NCI-H2107 treated with DMSO at 0.1 percent for 48 hours (cell line): ENCODE measurements around the gene ZNRF1.

ENCODE experiments used
- DNase-seq: peaks from one replicate; lab custom pipeline; 2025; ENCODE audit not compliant: unreplicated experiment; lab: John Stamatoyannopoulos, UW

Gene ZNRF1

GRCh38 chr16:75058806-75059205 lies 60.0 kb downstream of the ZNRF1 start:
- DNase-seq = no peak

- no peak for DNase-seq
These were observed 60.6 kb downstream of the ZNRF1 start for GRCh38 chr16:75059411-75059810.

- no peak for DNase-seq
These were observed 61.9 kb downstream of the ZNRF1 start for GRCh38 chr16:75060723-75061122.

- no peak for DNase-seq
These were observed 62.8 kb downstream of the ZNRF1 start for GRCh38 chr16:75061669-75062068.

- no peak for DNase-seq
These were observed 63.5 kb downstream of the ZNRF1 start for GRCh38 chr16:75062135-75062975.

- no peak for DNase-seq
These were observed 64.1 kb downstream of the ZNRF1 start for GRCh38 chr16:75062976-75063346.

GRCh38 chr16:75063549-75064088 lies 64.8 kb downstream of the ZNRF1 start:
- no peak for DNase-seq

GRCh38 chr16:75064403-75065148 lies 65.8 kb downstream of the ZNRF1 start:
- no peak for DNase-seq

GRCh38 chr16:75065149-75065505 lies 66.3 kb downstream of the ZNRF1 start:
- DNase-seq = no peak

GRCh38 chr16:75065521-75066149 lies 66.8 kb downstream of the ZNRF1 start:
- no peak for DNase-seq

GRCh38 chr16:75066861-75067447 lies 68.1 kb downstream of the ZNRF1 start:
- DNase-seq = no peak

GRCh38 chr16:75068085-75069031 lies 69.5 kb downstream of the ZNRF1 start:
- DNase-seq = no peak

- DNase-seq = no peak
These were observed 71.4 kb downstream of the ZNRF1 start for GRCh38 chr16:75070012-75070841.

GRCh38 chr16:75071621-75072020 lies 72.8 kb downstream of the ZNRF1 start:
- no peak for DNase-seq

- DNase-seq = no peak
These were observed 73.6 kb downstream of the ZNRF1 start for GRCh38 chr16:75072239-75072947.

- DNase-seq = no peak
These were observed 74.9 kb downstream of the ZNRF1 start for GRCh38 chr16:75073545-75074303.

GRCh38 chr16:75074304-75074793 lies 75.5 kb downstream of the ZNRF1 start:
- DNase-seq = no peak
